ENCODE data around the gene GPR27.
A peak's percentile ranks its signal among the peaks of the same experiment; 100 is the strongest.

Gene GPR27

GRCh38 chr3:71753701-71754609 is at the start of gene GPR27:
Gene GPR27 (plus strand): TSS chr3:71753855. CDS start chr3:71754050, 195 bp downstream.
- Histone ChIP-seq H3K4me1 (ENCODE audit: control insufficient read depth in 1 of 2, insufficient read depth in 1 of 2, low read depth in 1 of 2, low read length in 1 of 2) (peaks cover 50 to 54% of the 10 kb centered on the region in 2 experiments), H3K27ac (peak within 1 kb of the TSS; percentile 91), H3K4me3 (ENCODE audit: low read depth in 1 of 2, low read length in 1 of 2) (peak within 1 kb of the TSS; percentile 81 to 82), H3K36me3 (no peaks in the 10 kb centered on the region), H3K27me3 (no peaks in the 10 kb centered on the region), H3K9me3 (no peaks in the 10 kb centered on the region)
- no peak for TF ChIP-seq CTCF (IDR thresholded peaks at IDR 0.05)

- peaks cover 58% of the 10 kb centered on the region for H3K36me3 ChIP-seq
- H3K9me3 ChIP-seq: no peaks in the 10 kb centered on the region
- TF ChIP-seq CTCF (IDR thresholded peaks at IDR 0.05): no peak
- no peak overlapping the region for H3K27ac ChIP-seq
- no peaks in the 10 kb centered on the region for H3K27me3 ChIP-seq
- no peak overlapping the region for H3K4me3 ChIP-seq (ENCODE audit: low read depth in 1 of 2, low read length in 1 of 2)
- peaks cover 84 to 91% of the 10 kb centered on the region in 2 experiments for H3K4me1 ChIP-seq (ENCODE audit: control insufficient read depth in 1 of 2, insufficient read depth in 1 of 2, low read depth in 1 of 2, low read length in 1 of 2)
Observed at GRCh38 chr3:71704915-71705314, 48.7 kb upstream of the GPR27 start.

- no peaks in the 10 kb centered on the region for H3K9me3 ChIP-seq
- H3K36me3 ChIP-seq: peaks cover 61% of the 10 kb centered on the region
- H3K27ac ChIP-seq: peak overlapping the region; percentile 5
- H3K4me3 ChIP-seq (ENCODE audit: low read depth in 1 of 2, low read length in 1 of 2): no peak overlapping the region
- no peaks in the 10 kb centered on the region for H3K27me3 ChIP-seq
- H3K4me1 ChIP-seq (ENCODE audit: control insufficient read depth in 1 of 2, insufficient read depth in 1 of 2, low read depth in 1 of 2, low read length in 1 of 2): peaks cover 83 to 90% of the 10 kb centered on the region in 2 experiments
- TF ChIP-seq CTCF (IDR thresholded peaks at IDR 0.05): no peak
Observed at GRCh38 chr3:71705681-71706080, 48.0 kb upstream of the GPR27 start.

DNA sequence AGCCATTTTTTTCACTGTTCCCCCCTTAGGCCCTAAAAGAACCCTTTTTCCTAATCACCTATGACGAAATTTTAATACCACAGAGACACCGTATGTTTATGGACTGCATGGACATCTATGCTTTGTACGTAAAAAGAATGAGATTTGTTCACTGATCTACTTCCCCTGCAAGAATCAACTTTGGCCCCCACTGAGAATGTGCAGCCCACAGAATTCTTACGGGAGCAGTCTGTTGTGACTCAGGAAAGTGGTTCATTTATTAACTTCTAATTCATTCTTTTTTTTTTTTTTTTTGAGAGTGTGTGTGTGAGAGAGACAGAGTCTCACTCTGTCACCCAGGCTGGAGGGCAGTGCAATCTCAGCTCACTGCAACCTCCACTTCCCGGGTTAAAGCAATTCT is 46.1 kb upstream of the GPR27 start:
- Histone ChIP-seq H3K9me3 (no peaks in the 10 kb centered on the region), H3K4me1 (ENCODE audit: control insufficient read depth in 1 of 2, insufficient read depth in 1 of 2, low read depth in 1 of 2, low read length in 1 of 2) (peaks cover 77 to 83% of the 10 kb centered on the region in 2 experiments), H3K27ac (no peak overlapping the region), H3K4me3 (ENCODE audit: low read depth in 1 of 2, low read length in 1 of 2) (no peak overlapping the region), H3K36me3 (peaks cover 66% of the 10 kb centered on the region), H3K27me3 (no peaks in the 10 kb centered on the region)
- TF ChIP-seq CTCF (IDR thresholded peaks at IDR 0.05): no peak

GRCh38 chr3:71708476-71709105 is 45.1 kb upstream of the GPR27 start:
- H3K27me3 ChIP-seq: no peaks in the 10 kb centered on the region
- no peaks in the 10 kb centered on the region for H3K9me3 ChIP-seq
- peaks cover 66% of the 10 kb centered on the region for H3K36me3 ChIP-seq
- no peak overlapping the region for H3K4me3 ChIP-seq (ENCODE audit: low read depth in 1 of 2, low read length in 1 of 2)
- no peak for TF ChIP-seq CTCF (IDR thresholded peaks at IDR 0.05)
- H3K27ac ChIP-seq: peak overlapping the region; percentile 60
- H3K4me1 ChIP-seq (ENCODE audit: control insufficient read depth in 1 of 2, insufficient read depth in 1 of 2, low read depth in 1 of 2, low read length in 1 of 2): peaks cover 69 to 80% of the 10 kb centered on the region in 2 experiments

Data from neutrophil (primary cell).